Measurements from ENCODE around the gene MOV10.
A peak's percentile ranks its signal among the peaks of the same experiment; 100 is the strongest.

The MOV10 gene

DNA sequence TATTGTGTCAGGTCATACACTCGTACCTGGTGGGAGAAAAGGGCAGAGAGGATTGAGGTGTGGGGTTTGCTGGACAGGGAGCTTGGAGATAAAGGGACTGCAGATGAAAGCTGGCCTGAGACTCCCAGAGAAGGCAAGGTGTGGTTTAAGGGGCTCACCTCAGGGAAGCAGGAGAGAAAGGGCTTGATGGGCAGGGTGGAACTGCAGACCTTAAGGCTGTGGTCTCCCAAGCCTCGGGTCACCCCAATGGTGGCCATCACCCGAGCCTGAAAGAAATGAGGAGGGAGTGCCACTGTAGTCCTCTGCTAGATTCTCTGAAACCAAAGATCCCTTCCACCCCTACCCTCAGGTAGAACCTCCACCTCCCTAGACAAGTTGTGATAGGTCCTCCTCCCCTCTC, 36.1 kb downstream of the MOV10 start:
- no peak overlapping the region for H3K4me3 ChIP-seq (ENCODE audit: low read length)
- TF ChIP-seq ZNF274 (IDR thresholded peaks at IDR 0.05; ENCODE audit: low read depth, low read length): no peak

GRCh38 chr1:112711041-112711440, 36.6 kb downstream of the MOV10 start:
- no peak for TF ChIP-seq ZNF274 (IDR thresholded peaks at IDR 0.05; ENCODE audit: low read depth, low read length)
- no peak overlapping the region for H3K4me3 ChIP-seq (ENCODE audit: low read length)

GRCh38 chr1:112711670-112712069, 37.2 kb downstream of the MOV10 start:
- no peak overlapping the region for H3K4me3 ChIP-seq (ENCODE audit: low read length)
- TF ChIP-seq ZNF274 (IDR thresholded peaks at IDR 0.05; ENCODE audit: low read depth, low read length): no peak

- H3K4me3 ChIP-seq (ENCODE audit: low read length): no peak overlapping the region
- TF ChIP-seq ZNF274 (IDR thresholded peaks at IDR 0.05; ENCODE audit: low read depth, low read length): no peak
These were observed 37.7 kb downstream of the MOV10 start for GRCh38 chr1:112712191-112712590.

DNA sequence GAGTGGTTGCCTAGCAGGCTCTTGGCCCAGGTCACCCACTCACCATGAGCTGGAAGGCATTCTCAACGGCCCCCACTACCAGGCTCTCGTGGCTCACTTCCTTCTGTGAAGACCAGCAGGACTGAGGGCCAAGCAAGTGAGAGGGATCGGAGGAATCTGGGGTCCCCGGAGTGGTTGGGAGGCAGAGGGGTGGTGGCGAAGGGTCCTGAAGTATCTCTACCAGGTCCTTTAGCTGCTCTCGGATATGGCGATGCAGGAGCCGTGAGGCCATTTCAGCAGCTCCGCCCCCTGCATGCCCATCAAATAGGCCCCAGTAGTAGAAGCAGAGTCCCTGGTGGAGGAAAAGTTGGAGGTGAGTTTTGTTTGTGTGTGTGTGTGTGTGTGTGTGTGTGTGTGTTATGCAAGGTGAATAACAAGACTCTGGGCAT, 38.3 kb downstream of the MOV10 start:
- no peak overlapping the region for H3K4me3 ChIP-seq (ENCODE audit: low read length)
- no peak for TF ChIP-seq ZNF274 (IDR thresholded peaks at IDR 0.05; ENCODE audit: low read depth, low read length)

DNA sequence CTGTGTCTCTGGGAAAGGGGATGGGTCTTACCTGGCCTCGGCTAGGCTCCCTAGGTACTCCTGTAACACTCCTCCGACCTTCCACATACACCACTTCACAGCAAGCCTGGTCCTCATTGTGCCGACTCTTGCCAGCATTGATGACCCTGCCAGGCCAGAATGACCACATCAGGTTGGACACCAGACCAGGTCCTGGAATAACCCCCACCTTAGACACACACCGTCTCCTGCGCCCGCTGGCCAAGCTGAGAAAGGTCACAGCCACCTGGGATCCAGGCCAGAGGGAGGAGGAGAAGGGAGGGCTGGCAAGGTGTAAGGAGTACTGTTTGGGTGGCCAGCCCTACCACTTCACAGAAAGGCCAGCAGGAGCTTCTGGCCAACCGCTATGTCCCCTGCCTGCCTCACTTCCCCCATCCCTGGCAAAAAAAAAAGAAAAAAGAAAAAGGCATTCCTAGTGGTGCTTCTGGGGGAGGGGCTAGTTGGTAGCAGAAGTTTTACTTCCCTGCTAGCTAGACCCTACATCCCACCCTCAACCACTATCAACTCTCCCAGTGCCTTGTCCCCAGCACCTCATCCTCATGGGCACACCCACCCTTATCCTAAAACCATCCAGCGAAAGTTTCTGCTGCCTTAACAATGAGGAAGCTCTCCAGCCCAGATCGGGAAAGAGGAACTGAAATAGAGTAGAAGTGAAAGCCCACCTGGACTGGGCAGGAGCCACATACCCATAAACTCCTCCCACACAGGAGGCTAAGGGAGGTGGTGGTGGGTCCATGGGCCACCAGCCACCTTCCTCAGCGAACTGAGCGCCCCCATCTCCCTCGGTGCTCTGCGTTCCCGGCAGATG, 39.2 kb downstream of the MOV10 start:
- peak overlapping the region; percentile 59; the same call in 1 of the 2 replicates for H3K4me3 ChIP-seq (ENCODE audit: low read length)
- TF ChIP-seq ZNF274 (IDR thresholded peaks at IDR 0.05; ENCODE audit: low read depth, low read length): no peak

DNA sequence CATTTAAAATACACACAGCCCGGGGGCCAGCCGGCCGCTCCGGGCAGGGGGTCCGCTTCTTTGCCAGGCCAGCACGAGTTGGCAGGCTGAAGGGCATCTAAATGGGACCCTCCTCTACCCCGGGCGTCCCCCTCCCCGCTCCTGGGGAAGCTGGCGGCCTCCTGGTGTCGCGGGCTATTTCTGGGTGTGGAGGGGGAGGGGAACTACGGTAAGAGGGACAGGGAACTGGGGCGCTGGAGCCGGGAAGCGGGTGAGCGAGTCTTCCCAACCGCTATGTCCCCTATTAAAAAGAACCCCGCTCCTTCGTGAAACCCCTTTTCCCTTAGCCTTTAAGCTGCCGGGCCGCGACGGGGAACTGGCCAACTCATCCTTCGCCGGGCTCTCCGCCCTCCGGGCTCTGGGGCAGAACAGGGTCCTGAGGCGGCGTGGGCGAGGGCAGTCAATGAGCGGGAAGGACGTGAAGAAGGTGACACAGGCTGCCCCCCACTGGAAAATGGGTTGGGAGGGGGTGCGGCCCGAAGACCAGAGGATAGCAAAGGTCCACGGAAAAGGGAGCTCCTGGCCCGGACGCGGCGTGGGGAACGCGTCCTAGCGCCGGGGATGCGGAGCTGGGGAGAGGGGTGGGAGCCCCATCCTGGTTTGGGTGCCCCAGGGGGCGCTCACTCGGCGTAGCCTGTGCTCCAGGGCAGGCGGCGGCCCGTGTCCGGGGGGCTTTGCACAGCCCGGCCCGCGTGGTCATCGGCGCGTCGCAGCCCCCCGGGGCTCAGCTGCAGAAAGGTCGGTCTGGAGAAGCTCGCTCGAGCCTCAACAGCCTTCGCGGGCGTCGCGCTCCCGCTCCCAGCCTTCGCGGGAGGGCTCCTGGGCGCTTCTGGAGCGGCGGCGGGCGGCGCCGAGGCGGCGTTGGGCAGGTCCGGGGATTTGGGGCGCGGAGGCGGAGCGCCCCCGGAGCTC, 40.1 kb downstream of the MOV10 start:
- no peak for TF ChIP-seq ZNF274 (IDR thresholded peaks at IDR 0.05; ENCODE audit: low read depth, low read length)
- peak overlapping the region; percentile 59; the same call in 1 of the 2 replicates for H3K4me3 ChIP-seq (ENCODE audit: low read length)

- peak within 1 kb of the TSS; percentile 70; the same call in 1 of the 2 replicates for H3K4me3 ChIP-seq (ENCODE audit: low read length)
- TF ChIP-seq ZNF274 (IDR thresholded peaks at IDR 0.05; ENCODE audit: low read depth, low read length): no peak
These were observed 41.0 kb downstream of the MOV10 start, which contains the start of gene PPM1J for GRCh38 chr1:112715264-112716053. PPM1J (minus strand) TSS chr1:112715332; CDS start chr1:112715301, 31 bp downstream.

GRCh38 chr1:112716133-112716720, 41.8 kb downstream of the MOV10 start:
- peak overlapping the region; percentile 70; the same call in 1 of the 2 replicates for H3K4me3 ChIP-seq (ENCODE audit: low read length)
- no peak for TF ChIP-seq ZNF274 (IDR thresholded peaks at IDR 0.05; ENCODE audit: low read depth, low read length)

- H3K4me3 ChIP-seq (ENCODE audit: low read length): no peak overlapping the region
- TF ChIP-seq ZNF274 (IDR thresholded peaks at IDR 0.05; ENCODE audit: low read depth, low read length): no peak
These were observed 42.9 kb downstream of the MOV10 start for GRCh38 chr1:112717263-112717873.

- H3K4me3 ChIP-seq (ENCODE audit: low read length): no peak overlapping the region
- no peak for TF ChIP-seq ZNF274 (IDR thresholded peaks at IDR 0.05; ENCODE audit: low read depth, low read length)
These were observed 44.4 kb downstream of the MOV10 start for GRCh38 chr1:112718691-112719418.

GRCh38 chr1:112719706-112720105, 45.2 kb downstream of the MOV10 start:
- no peak overlapping the region for H3K4me3 ChIP-seq (ENCODE audit: low read length)
- no peak for TF ChIP-seq ZNF274 (IDR thresholded peaks at IDR 0.05; ENCODE audit: low read depth, low read length)

All from GM08714 (cell line).